COLO668 (cell line): Measurements from ENCODE around the gene RAPGEFL1.
"Not testable (repeated sequence)": the region's sequence is repeated elsewhere in the genome, so short reads cannot be mapped to it uniquely, and the experiment has no call there.

Experiments used
- DNase-seq: peaks from one replicate; lab custom pipeline; 2025; ENCODE audit not compliant: unreplicated experiment; lab: John Stamatoyannopoulos, UW

RAPGEFL1 gene, protein sequence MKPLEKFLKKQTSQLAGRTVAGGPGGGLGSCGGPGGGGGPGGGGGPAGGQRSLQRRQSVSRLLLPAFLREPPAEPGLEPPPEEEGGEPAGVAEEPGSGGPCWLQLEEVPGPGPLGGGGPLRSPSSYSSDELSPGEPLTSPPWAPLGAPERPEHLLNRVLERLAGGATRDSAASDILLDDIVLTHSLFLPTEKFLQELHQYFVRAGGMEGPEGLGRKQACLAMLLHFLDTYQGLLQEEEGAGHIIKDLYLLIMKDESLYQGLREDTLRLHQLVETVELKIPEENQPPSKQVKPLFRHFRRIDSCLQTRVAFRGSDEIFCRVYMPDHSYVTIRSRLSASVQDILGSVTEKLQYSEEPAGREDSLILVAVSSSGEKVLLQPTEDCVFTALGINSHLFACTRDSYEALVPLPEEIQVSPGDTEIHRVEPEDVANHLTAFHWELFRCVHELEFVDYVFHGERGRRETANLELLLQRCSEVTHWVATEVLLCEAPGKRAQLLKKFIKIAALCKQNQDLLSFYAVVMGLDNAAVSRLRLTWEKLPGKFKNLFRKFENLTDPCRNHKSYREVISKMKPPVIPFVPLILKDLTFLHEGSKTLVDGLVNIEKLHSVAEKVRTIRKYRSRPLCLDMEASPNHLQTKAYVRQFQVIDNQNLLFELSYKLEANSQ

DNA sequence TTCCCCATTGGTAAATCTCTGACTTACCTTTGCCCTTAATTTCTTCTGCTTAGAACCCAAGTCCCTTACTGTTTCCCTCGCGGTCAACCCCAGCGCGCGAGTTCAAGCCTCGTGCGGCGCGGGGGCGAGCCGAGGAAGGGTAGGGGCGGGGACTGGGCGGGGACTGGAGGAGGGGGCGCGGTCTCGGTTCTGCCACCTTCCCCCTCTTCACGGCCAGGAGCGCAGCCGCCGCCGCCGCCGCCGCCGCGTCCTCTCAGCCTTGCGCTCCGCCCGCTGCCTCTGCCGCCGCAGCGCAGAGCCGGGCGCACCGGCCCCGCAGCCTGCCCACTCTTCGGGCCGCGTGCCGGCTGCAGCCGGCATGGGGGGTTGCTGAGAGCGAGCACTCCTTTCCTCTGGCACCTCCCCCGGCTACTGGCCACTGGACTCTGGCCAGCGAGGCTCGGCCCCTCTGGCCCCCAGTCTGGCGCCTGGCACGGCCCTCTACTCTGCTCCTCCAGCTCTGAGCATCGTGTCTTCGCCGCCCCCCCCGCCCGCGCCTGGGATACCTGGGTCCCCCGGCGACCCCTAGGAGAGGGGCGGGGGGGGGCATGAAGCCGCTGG is at the start of gene RAPGEFL1:
TSS of gene RAPGEFL1 (plus strand) at position 196 of the 600 bp plus-strand sequence. CDS start at position 588, 392 bp downstream.
- DNase-seq = peak; percentile 57

DNA sequence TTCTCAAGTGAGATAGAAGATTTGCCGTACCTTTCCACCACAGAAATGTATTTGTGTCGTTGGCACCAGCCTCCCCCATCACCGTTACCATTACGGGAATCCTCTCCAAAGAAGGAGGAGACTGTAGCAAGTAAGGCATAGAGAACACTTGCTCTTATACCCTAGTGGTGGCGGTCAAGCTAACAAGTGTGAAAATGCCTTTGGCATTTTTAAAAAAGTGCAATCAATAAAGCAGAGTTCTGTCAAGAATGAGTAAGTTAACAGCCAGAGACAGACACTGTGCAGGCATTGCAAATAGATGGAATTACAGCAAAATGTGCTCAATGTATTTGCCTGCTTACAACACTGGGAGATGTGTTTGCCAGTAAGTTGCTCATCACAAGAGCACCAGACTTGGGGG is 47.8 kb upstream of the RAPGEFL1 start:
- no peak for DNase-seq

DNA sequence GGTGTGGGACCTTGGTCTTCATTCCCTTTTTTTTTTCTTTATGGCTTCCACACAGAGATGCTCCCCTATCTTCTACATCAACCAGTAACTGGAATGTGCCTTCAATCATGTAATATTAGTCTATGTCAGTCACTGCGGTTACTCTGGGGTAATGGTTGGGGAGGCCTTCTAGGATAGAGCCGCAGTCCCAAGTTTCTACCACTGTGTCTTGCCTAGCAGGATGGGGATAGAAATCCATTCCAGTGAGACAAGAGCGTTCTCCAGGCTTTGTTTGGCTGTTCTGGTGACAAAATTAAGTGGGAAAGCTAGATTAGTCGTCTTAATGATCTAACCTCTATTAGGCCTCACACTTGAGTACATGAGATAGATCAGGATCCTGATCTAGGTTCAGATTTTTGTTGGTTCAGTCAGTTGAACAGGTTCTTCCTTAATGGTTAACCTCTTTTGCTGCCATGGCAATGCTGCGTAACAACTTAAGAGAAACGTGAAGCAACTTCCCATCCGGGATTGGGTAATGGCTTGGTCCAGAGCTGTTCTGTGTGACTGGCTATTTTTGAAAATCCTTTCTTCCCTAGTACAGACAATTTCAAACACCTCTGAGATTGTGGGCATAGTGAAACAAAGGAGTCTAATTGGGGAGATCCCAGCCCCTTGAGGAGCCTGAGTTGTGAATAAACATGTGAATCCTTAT is 46.8 kb upstream of the RAPGEFL1 start:
- DNase-seq = no peak

DNA sequence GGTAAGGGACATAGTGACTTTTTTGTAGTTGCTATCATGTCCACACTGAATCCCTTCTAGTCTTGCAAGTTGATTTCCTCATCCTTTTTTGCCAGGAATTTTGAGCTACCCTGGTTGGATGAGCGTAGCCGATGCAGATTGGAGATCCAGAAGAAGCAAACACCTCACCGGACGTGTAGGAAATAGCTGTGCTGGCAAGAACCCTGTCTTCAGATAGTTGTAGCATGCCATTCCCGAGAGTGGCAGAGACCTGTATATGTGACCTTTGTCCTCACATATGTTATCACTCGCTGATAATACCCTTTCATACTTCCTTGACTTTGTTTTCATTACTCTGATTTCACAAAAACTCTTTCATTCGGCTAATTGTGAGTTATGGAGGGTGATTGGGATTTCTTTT is 43.1 kb upstream of the RAPGEFL1 start:
- DNase-seq = no peak

DNA sequence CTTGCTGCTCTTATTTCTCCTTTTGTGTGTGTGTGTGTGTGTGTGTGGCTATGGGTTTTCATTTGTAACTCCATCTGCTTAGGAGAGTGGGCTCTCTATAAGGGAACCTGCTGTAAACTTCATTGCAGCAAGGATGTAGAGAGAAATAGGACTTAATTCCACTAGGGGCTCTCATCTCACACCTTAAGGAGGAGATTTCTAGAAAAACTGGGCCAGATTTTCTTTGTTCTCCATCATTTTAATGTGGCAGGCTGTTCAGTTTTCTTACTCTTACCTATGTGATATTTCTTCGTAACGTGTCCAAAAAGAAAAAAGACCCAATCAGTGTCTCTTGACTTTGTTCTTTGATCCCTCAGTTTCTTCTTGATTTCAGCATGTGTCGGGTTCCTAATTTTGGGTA is 41.5 kb upstream of the RAPGEFL1 start:
- DNase-seq = no peak

DNA sequence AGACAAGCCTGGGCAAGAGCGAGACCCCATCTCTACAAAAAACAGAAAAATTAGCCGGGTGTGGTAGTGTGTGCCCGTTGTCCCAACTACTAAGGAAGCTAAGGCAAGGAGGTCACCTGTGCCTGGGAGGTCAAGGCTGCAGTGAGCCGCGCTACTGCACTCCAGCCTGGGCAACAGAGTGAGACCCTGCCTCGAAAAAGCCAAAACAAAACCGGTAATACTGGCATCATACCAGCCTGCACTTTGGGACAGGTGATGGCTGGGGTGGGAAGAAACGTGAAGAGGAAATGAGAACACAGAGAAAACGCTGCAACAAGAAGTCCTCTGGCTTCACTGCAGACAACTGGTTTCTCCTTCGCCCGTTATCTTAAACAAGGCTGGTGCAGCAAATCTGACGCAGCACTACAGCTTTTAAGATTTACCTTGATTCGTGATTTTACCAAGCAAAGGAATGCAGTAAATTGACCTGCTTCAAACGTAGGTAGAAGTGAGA is 37.7 kb upstream of the RAPGEFL1 start:
- DNase-seq = no peak

DNA sequence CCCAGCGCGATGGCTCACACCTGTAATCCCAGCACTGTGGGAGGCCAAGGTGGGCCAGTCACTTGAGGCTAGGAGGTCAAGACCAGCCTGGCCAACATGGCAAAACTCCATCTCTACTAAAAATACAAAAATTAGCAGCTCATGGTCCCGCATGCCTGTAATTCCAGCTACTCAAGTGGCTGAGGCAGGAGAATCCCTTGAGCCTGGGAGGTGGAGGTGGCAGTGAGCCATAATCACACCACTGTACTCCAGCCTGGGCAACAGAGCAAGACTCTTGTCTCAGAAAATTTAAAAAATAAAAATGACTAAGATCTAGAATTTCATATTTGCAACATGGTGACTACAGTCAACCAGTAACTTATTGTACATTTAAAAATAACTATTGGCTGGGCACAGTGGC is 34.1 kb upstream of the RAPGEFL1 start:
- not testable (repeated sequence) for DNase-seq

DNA sequence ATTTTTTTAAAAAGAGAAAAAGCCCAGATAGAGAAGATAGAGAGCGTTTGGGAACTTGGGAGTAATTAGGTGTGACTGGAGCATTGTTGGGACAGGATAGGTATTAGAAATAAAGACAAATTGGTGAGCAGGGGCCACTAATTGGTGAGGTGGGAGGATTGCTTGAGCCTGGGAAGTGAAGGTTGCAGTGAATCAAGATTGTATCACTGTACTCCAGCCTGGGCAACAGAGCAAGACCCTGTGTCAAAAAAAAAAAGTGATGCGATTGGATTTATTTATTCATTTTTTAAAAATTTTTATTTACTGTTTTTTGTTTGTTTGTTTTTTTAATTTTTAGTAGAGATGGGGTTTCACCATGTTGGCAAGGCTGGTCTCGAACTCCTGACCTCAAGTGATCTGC is 31.8 kb upstream of the RAPGEFL1 start:
- no peak for DNase-seq

DNA sequence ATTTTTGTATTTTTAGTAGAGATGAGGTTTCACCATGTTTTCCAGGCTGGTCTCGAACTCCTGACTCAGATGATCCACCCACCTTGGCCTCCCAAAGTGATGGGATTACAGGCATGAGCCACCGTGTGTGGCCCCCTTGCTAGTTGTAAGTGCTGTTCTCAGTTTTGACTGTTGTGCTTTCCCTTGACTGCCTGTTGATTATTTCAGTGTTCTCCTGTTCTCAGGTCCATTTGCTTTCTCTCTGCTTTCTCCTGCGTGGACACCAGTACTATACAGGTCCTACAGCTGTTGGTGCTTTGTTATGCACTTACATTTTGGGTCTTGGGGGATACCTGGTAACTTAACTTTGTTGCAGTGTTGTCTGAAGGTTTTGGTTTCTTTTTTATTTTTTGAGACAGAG is 28.7 kb upstream of the RAPGEFL1 start:
- DNase-seq = no peak

DNA sequence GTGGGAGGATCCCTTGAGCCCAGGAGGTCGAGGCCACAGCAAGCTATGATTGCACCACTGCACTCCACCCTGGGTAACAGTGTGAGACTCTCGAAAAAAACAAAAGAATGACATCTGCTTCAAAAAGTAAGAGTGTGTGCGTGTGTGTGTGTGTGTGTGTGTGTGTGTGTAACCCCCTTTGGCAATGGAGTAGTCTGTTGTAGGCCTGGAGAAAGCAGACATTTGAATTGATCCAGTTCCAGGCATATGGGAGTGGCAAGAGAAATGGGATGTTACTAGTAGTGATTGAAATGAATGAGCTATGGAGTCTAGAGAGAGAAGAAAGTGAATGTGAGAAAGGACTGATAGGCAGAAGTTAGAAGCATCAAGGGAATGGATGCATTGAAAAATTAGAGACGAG is 27.0 kb upstream of the RAPGEFL1 start:
- DNase-seq = no peak

DNA sequence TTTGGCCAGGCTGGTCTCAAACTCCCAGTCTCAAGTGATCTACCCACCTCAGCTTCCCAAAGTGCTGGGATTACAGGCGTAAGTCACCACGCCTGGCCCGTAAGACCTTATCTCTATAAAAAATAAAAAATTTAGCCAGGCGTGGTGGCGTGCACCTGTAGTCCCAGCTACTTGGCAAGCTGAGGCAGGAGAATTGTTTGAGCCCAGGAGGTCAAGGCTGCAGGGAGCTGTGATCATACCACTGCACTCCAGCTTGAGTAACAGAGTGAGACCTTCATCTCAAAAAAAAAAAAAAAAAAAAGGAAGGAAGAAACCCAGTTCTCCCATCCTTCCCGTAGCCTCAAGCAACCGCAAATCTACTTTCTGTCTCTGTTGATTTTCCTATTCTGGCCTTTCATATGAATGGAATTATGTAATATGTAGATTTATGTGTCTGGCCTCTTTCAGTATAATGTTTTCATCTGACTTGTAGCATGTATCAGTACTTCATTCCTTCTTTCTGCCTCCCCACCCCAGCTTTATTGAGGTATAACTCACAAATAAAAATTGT is 25.8 kb upstream of the RAPGEFL1 start:
- DNase-seq = no peak

DNA sequence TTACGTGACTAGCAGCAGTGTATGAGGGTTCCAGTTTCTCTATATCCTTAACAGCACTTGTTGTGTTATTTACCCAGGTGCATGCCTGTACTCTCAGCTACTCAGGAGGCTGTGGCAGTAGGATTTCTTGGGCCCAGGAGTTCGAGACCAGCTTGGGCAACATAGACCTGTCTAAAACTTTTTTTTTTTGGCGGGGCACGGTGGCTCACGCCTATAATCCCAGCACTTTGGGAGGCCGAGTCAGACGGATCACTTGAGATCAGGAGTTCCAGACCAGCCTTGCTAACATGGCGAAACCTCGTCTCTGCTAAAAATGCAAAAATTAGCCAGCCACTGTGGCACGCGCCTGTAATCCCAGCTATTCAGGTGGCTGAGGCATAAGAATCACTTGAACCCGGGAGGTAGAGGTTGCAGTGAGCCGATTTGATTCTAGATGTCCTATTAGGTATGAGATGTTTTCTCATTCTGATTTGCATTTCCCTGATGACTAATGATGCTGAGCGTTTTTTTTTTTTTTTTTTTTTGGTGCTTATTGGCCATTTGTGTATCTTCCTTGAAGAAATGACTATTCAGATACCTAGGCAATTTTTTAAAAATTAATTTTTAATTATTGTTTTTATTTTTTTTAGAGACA is 23.6 kb upstream of the RAPGEFL1 start:
- no peak for DNase-seq

DNA sequence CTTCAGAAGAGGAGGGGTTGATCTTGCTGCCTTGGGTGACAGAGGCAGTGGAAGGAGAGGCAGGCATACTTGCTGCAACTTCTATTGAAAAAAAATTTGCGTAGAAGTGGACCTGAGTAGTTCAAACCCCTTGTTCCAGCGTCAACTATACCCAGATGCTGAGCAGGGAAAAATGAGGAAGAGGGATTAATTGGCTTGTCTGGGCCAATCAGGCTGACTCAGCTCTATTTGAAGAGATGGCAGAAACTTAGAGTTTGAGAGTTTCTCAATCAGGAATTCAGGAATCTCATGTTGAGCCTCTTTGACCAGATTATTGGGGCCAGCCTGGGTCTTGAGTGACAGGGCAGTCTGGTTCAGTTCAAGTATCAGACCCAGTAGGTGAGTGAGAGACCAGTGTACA is 19.3 kb upstream of the RAPGEFL1 start:
- DNase-seq = no peak

DNA sequence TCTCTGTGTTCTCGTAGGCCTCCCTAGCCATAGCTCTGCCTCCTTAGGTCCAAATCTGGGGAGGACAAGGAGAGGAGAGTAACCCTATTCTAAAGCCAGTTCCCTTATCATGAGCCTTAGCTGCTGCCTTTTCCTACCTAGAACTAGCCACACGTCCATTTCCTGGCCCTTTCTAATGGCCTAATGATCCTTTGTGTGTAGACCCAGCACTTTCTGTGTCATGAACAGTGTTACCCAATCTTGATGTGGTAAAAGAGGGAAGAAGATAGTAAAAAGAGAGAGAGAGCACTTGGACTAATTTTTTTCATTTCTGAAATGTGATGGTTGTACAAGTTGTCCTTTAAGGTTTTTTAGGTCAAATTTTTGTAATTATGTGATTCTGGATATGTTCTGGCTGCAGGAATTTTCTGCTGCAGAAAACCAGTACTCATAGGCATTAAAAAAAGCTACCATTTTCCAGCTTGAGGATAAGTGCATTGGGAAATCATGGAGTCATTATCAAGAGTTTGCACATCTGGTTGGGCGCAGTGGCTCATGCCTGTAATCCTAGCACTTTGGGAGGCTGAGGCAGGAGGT is 18.7 kb upstream of the RAPGEFL1 start:
- no peak for DNase-seq

DNA sequence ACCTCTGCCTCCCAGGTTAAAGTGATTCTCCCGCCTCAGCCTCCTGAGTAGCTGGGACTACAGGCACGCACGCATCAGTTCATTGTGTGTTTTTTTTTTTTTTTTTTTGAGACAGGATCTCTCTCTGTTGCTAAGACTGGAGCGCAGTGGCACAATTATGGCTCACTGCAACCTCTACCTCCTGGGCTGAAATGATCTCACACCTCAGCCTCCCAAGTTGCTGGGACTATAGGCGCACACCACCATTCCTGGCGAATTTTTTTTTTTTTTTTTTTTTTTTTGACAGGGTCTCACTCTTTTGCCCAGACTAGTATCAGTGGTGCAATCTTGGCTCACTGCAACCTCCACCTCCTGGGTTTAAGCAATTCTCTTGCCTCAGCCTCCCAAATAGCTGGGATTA is 17.8 kb upstream of the RAPGEFL1 start:
- no peak for DNase-seq

DNA sequence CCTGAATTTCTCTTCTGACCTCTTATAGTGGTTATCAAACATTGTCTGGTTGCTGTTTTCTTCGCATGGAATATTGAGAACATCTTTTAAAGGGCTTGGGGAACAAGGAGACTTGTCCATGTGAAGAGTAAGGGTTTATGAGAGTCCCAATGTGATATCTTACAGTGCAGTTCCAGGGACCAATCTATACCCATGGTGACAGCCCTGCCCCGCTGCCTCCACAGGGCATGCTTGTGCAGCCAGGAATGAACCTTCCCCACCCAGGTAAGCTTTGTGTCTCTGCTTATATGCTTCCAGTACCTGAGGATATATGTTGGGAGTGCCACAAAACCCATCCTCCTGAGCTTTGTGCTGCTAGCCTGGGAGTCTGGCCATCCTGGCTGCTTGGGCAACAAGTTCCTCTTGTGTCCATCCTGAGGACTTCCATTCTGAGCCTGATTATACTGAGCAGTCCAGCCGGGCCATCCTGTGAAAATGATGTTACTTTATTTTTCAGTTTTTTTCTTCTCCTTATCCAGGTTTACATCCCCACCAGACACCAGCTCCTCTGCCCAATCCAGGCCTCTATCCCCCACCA is 9.5 kb upstream of the RAPGEFL1 start:
- DNase-seq = no peak

DNA sequence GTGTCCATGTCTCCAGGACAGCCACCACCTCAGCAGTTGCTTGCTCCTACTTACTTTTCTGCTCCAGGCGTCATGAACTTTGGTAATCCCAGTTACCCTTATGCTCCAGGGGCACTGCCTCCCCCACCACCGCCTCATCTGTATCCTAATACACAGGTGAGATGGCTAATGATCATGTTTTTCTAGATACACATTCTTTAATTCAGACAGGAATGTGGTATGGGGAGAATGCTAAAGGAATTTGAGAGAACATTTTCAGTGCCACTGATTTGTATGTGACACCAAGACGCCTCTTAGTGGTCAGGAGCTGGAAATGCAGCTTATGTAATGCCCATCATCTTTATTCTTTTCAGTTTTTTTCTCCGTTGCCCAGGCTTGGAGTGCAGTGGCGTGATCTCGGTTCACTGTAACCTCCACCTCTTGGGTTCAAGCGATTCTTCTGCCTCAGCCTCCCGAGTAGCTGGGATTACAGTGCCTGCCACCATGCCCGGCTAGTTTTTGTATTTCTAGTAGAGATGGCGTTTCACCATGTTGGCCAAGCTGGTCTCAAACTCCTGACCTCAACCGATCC is 8.9 kb upstream of the RAPGEFL1 start:
- DNase-seq = peak; percentile 3

DNA sequence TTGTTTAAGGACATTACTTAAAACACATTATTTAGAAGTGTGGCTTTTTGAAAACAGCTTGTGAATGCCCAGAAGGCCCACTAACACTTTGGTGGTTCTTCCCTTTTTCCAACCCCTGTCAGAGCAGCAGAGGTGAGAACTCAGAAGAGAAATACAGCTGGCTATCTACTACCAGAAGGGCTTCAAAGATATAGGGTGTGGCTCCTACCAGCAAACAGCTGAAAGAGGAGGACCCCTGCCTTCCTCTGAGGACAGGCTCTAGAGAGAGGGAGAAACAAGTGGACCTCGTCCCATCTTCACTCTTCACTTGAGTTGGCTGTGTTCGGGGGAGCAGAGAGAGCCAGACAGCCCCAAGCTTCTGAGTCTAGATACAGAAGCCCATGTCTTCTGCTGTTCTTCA is 6.9 kb upstream of the RAPGEFL1 start:
- no peak for DNase-seq

DNA sequence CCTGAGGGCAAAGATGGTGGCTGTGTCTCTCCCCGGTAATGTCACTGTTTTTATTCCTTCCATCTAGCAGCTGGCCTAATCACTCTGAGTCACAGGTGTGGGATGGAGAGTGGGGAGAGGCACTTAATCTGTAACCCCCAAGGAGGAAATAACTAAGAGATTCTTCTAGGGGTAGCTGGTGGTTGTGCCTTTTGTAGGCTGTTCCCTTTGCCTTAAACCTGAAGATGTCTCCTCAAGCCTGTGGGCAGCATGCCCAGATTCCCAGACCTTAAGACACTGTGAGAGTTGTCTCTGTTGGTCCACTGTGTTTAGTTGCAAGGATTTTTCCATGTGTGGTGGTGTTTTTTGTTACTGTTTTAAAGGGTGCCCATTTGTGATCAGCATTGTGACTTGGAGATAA is 5.5 kb upstream of the RAPGEFL1 start:
- DNase-seq = no peak
